Fibroblast of skin of left biceps (primary cell): ENCODE measurements around the gene BTN3A1.
A peak's percentile ranks its signal among the peaks of the same experiment; 100 is the strongest.
"Not testable (repeated sequence)": the region's sequence is repeated elsewhere in the genome, so short reads cannot be mapped to it uniquely, and the experiment has no call there.

Experiments
- DNase-seq, 2 experiments: peaks; one replicate each; pipeline ENCODE4 v3.0.0-alpha.2; 2013; ENCODE audit warnings: low read depth in 2 of 2

Gene BTN3A1

GRCh38 chr6:26441977-26442376, 39.9 kb downstream of the BTN3A1 start:
- DNase-seq = no peak

GRCh38 chr6:26445934-26446667, 44.0 kb downstream of the BTN3A1 start:
- no peak for DNase-seq

- no peak for DNase-seq
Measured at GRCh38 chr6:26447257-26447656, 45.2 kb downstream of the BTN3A1 start.

GRCh38 chr6:26450240-26450639, 48.2 kb downstream of the BTN3A1 start:
- no peak for DNase-seq

GRCh38 chr6:26452631-26453235, 50.7 kb downstream of the BTN3A1 start:
- no peak for DNase-seq

- DNase-seq = no peak
Measured at GRCh38 chr6:26454631-26455030, 52.6 kb downstream of the BTN3A1 start.

- DNase-seq = no peak
Measured at GRCh38 chr6:26455357-26455970, 53.4 kb downstream of the BTN3A1 start.

- DNase-seq = no peak
Measured at GRCh38 chr6:26457264-26457805, 55.3 kb downstream of the BTN3A1 start.

GRCh38 chr6:26457806-26458688, 56.0 kb downstream of the BTN3A1 start, which contains the start of gene BTN2A1:
TSS of gene BTN2A1 (plus strand) at chr6:26457955. CDS start at chr6:26458637, 682 bp downstream.
- peak; percentile 76 to 77 for DNase-seq

- no peak for DNase-seq
Measured at GRCh38 chr6:26459023-26459810, 57.1 kb downstream of the BTN3A1 start.

GRCh38 chr6:26461353-26461752, 59.3 kb downstream of the BTN3A1 start:
- DNase-seq = not testable (repeated sequence)

GRCh38 chr6:26464014-26464413, 61.9 kb downstream of the BTN3A1 start:
- DNase-seq = no peak

- DNase-seq = no peak
Measured at GRCh38 chr6:26464416-26465131, 62.5 kb downstream of the BTN3A1 start.
